HL-60/S4 (cell line): ENCODE results near the gene NSD1.
"Not testable (repeated sequence)": the region's sequence is repeated elsewhere in the genome, so short reads cannot be mapped to it uniquely, and the experiment has no call there.

Experiments used
- in situ Hi-C: fragments of 300-500 bp; cut with MboI; formaldehyde crosslinking; loops from 2 replicates; pipeline ENCODE4 v1.14.3; 2022; ENCODE audit warnings: low sequenced_read_pairs

The NSD1 gene

GRCh38 chr5:177163500-177163899, 29.9 kb downstream of the NSD1 start:
- in situ Hi-C loops: no loop called here

GRCh38 chr5:177169271-177169670, 35.7 kb downstream of the NSD1 start:
- in situ Hi-C loops: no loop called here

GRCh38 chr5:177171961-177172360, 38.4 kb downstream of the NSD1 start:
- in situ Hi-C loops: no loop called here

- in situ Hi-C loops: no loop called here
These were observed 41.8 kb downstream of the NSD1 start for GRCh38 chr5:177175336-177175735.

GRCh38 chr5:177176175-177176711, 42.7 kb downstream of the NSD1 start:
- in situ Hi-C loops: no loop called here

GRCh38 chr5:177177847-177178437, 44.4 kb downstream of the NSD1 start:
- in situ Hi-C loops: not testable (repeated sequence)

- in situ Hi-C loops: no loop called here
These were observed 45.2 kb downstream of the NSD1 start for GRCh38 chr5:177178733-177179304.

GRCh38 chr5:177179431-177179830, 45.9 kb downstream of the NSD1 start:
- in situ Hi-C loops: no loop called here

- in situ Hi-C loops: no loop called here
These were observed 49.6 kb downstream of the NSD1 start for GRCh38 chr5:177183142-177183541.

- in situ Hi-C loops: no loop called here
These were observed 50.3 kb downstream of the NSD1 start for GRCh38 chr5:177183766-177184360.

GRCh38 chr5:177185993-177186392, 52.4 kb downstream of the NSD1 start:
- in situ Hi-C loops: no loop called here

- in situ Hi-C loops: no loop called here
These were observed 53.1 kb downstream of the NSD1 start for GRCh38 chr5:177186645-177187044.

- in situ Hi-C loops: no loop called here
These were observed 55.2 kb downstream of the NSD1 start for GRCh38 chr5:177188775-177189174.

- in situ Hi-C loops: no loop called here
These were observed 55.8 kb downstream of the NSD1 start for GRCh38 chr5:177189416-177189815.

- in situ Hi-C loops: no loop called here
These were observed 56.4 kb downstream of the NSD1 start for GRCh38 chr5:177189965-177190364.

GRCh38 chr5:177194268-177194667, 60.7 kb downstream of the NSD1 start:
- in situ Hi-C loops: no loop called here

GRCh38 chr5:177195307-177195952, 61.9 kb downstream of the NSD1 start:
- in situ Hi-C loops: no loop called here

GRCh38 chr5:177198738-177199137, 65.2 kb downstream of the NSD1 start:
- in situ Hi-C loops: no loop called here

- in situ Hi-C loops: no loop called here
These were observed 70.7 kb downstream of the NSD1 start for GRCh38 chr5:177204281-177204680.

- in situ Hi-C loops: no loop called here
These were observed 76.0 kb downstream of the NSD1 start for GRCh38 chr5:177209610-177210009.

- in situ Hi-C loops: no loop called here
These were observed 78.7 kb downstream of the NSD1 start for GRCh38 chr5:177212242-177212641.

- in situ Hi-C loops: no loop called here
These were observed 87.0 kb downstream of the NSD1 start for GRCh38 chr5:177220576-177220975.
